Osteoblast (primary cell): ENCODE measurements around the gene B9D2. TPM values are rescaled to one million over a fixed set of nuclear protein-coding genes. Genes with fewer than 3 reads are reported as not detected.
A peak's percentile ranks its signal among the peaks of the same experiment; 100 is the strongest.
"Not testable (repeated sequence)": the region's sequence is repeated elsewhere in the genome, so short reads cannot be mapped to it uniquely, and the experiment has no call there.

Experiments
- DNase-seq: peaks from one replicate; pipeline ENCODE4 v3.0.0; 2011; ENCODE audit warnings: low spot score, mixed read lengths; ENCODE audit not compliant: insufficient read length; ENCODE audit errors: missing footprints
- H2AFZ ChIP-seq: 2 replicates; pipeline ENCODE4 v1.6.0; 2011; ENCODE audit warnings: mild to moderate bottlenecking, low read length
- H3K27ac ChIP-seq: 2 replicates; pipeline ENCODE4 v1.5.1; 2011; ENCODE audit warnings: mild to moderate bottlenecking, low read depth, low read length, moderate library complexity
- H3K27me3 ChIP-seq: 2 replicates; pipeline ENCODE4 v1.6.0; 2012; ENCODE audit warnings: mild to moderate bottlenecking, control low read depth, inconsistent platforms, low read length, moderate library complexity; ENCODE audit not compliant: insufficient read depth
- H3K36me3 ChIP-seq: 2 replicates; pipeline ENCODE4 v1.5.1; 2011; ENCODE audit warnings: mild to moderate bottlenecking, low read length, control low read depth, moderate library complexity; ENCODE audit not compliant: insufficient read depth
- H3K4me1 ChIP-seq: 2 replicates; pipeline ENCODE4 v1.5.1; 2011; ENCODE audit warnings: mild to moderate bottlenecking, low read length, control low read depth, moderate library complexity; ENCODE audit not compliant: insufficient read depth
- H3K4me2 ChIP-seq: 2 replicates; pipeline ENCODE4 v1.6.0; 2011; ENCODE audit warnings: mild to moderate bottlenecking, low read length; ENCODE audit not compliant: insufficient read depth
- H3K4me3 ChIP-seq: fragments of 200-600 bp; sonication (generic); 3 replicates; pipeline ENCODE4 v1.5.1; 2012; ENCODE audit warnings: mild to moderate bottlenecking, low read length, inconsistent platforms; ENCODE audit not compliant: insufficient read depth
- H3K79me2 ChIP-seq: 2 replicates; pipeline ENCODE4 v1.6.0; 2012; ENCODE audit warnings: mild to moderate bottlenecking, low read length, control low read depth, inconsistent platforms; ENCODE audit not compliant: insufficient read depth
- H3K9me3 ChIP-seq: 2 replicates; pipeline ENCODE4 v1.5.1; 2011; ENCODE audit warnings: low read depth, low read length, control low read depth
- H4K20me1 ChIP-seq: 2 replicates; pipeline ENCODE4 v1.6.0; 2012; ENCODE audit warnings: mild to moderate bottlenecking, low read length, control low read depth; ENCODE audit not compliant: insufficient read depth
- CTCF ChIP-seq: IDR thresholded peaks from 2 replicates; pipeline ENCODE4 v1.5.1; 2011; ENCODE audit warnings: mild to moderate bottlenecking, low read depth, low read length, moderate library complexity; ENCODE audit errors: extremely low read depth
- total RNA-seq: library from RNA; depleted of rRNA; stranded (reverse); fragments of >200 nt; gene quantifications from 2 replicates; pipeline ENCODE4 v1.2.3, GENCODE V29; 2012

B9D2 gene
- total RNA-seq, 1 donor: 6.5 TPM

- no peak overlapping the region for H3K27ac ChIP-seq
- H3K4me1 ChIP-seq: peaks cover 24% of the 10 kb centered on the region
- peaks cover 31% of the 10 kb centered on the region for H3K79me2 ChIP-seq
- H4K20me1 ChIP-seq: peaks cover 13% of the 10 kb centered on the region
- H3K4me2 ChIP-seq: no peak overlapping the region
- no peak for TF ChIP-seq CTCF
- no peak overlapping the region for H3K4me3 ChIP-seq
- no peak for DNase-seq
- no peaks in the 10 kb centered on the region for H3K27me3 ChIP-seq
- H2AFZ ChIP-seq: no peak overlapping the region
- no peaks in the 10 kb centered on the region for H3K9me3 ChIP-seq
- no peaks in the 10 kb centered on the region for H3K36me3 ChIP-seq
Measured at GRCh38 chr19:41372501-41372900, 8.6 kb upstream of the B9D2 start.

GRCh38 chr19:41371541-41371940 is 7.6 kb upstream of the B9D2 start:
- H3K36me3 ChIP-seq: no peaks in the 10 kb centered on the region
- no peak overlapping the region for H3K4me3 ChIP-seq
- H3K4me2 ChIP-seq: no peak overlapping the region
- DNase-seq: no peak
- H3K4me1 ChIP-seq: peaks cover 20% of the 10 kb centered on the region
- no peak overlapping the region for H3K27ac ChIP-seq
- TF ChIP-seq CTCF: no peak
- peaks cover 13% of the 10 kb centered on the region for H4K20me1 ChIP-seq
- no peaks in the 10 kb centered on the region for H3K27me3 ChIP-seq
- H2AFZ ChIP-seq: no peak overlapping the region
- H3K9me3 ChIP-seq: no peaks in the 10 kb centered on the region
- H3K79me2 ChIP-seq: peaks cover 37% of the 10 kb centered on the region

GRCh38 chr19:41371119-41371518 is 7.2 kb upstream of the B9D2 start:
- peaks cover 41% of the 10 kb centered on the region for H3K79me2 ChIP-seq
- peaks cover 18% of the 10 kb centered on the region for H3K4me1 ChIP-seq
- peaks cover 13% of the 10 kb centered on the region for H4K20me1 ChIP-seq
- H3K27me3 ChIP-seq, H3K9me3 ChIP-seq, H3K4me3 ChIP-seq, H3K27ac ChIP-seq, H3K36me3 ChIP-seq, DNase-seq, H2AFZ ChIP-seq, H3K4me2 ChIP-seq: not testable (repeated sequence)

GRCh38 chr19:41369769-41370168 is 5.8 kb upstream of the B9D2 start:
- Histone ChIP-seq H3K4me2 (no peak overlapping the region), H3K27me3 (no peaks in the 10 kb centered on the region), H3K27ac (no peak overlapping the region), H3K79me2 (peaks cover 50% of the 10 kb centered on the region), H3K4me1 (peaks cover 18% of the 10 kb centered on the region), H2AFZ (no peak overlapping the region), H4K20me1 (peaks cover 10% of the 10 kb centered on the region), H3K36me3 (no peaks in the 10 kb centered on the region), H3K9me3 (no peaks in the 10 kb centered on the region), H3K4me3 (no peak overlapping the region)
- no peak for DNase-seq
- TF ChIP-seq CTCF: no peak

- TF ChIP-seq CTCF: no peak
Measured at GRCh38 chr19:41367848-41368301, 3.9 kb upstream of the B9D2 start.

More at GRCh38 chr19:41367848-41368301, 3.9 kb upstream of the B9D2 start:
- H2AFZ ChIP-seq: peak overlapping the region; percentile 35
- H3K4me2 ChIP-seq: peak overlapping the region; percentile 54
- H3K4me1 ChIP-seq: peaks cover 24% of the 10 kb centered on the region
- H3K9me3 ChIP-seq: no peaks in the 10 kb centered on the region
- H4K20me1 ChIP-seq: no peaks in the 10 kb centered on the region
- peak overlapping the region; percentile 90 for H3K27ac ChIP-seq
- H3K36me3 ChIP-seq: no peaks in the 10 kb centered on the region
- peak; percentile 90 for DNase-seq
- no peaks in the 10 kb centered on the region for H3K27me3 ChIP-seq
- H3K79me2 ChIP-seq: peaks cover 51% of the 10 kb centered on the region
- no peak overlapping the region for H3K4me3 ChIP-seq
